Activated T-helper 1 cell treated with anti-CD3 and anti-CD28 coated beads, Interleukin-12 subunit alpha, Interleukin-12 subunit beta, Interleukin-2, Interleukin-4 antibody, amounts not matched to agents 30 ng/mL and 10 ng/mL and 1 ng/mL, durations not matched to agents 14 hours and 24 hours and 36 hours (primary cell): ENCODE measurements around the gene SH3RF3. TPM values are rescaled to one million over a fixed set of nuclear protein-coding genes. Genes with fewer than 3 reads are reported as not detected.

Source experiments
- DNase-seq: peaks from one replicate; pipeline ENCODE4 v3.0.0; 2021; ENCODE audit warnings: low spot score
- H3K27ac Mint-ChIP-seq: one replicate; pipeline ENCODE4 v1.8.0; 2021; ENCODE audit warnings: mild to moderate bottlenecking, mixed read lengths
- H3K27me3 Mint-ChIP-seq: one replicate; pipeline ENCODE4 v1.8.0; 2022; ENCODE audit warnings: mild to moderate bottlenecking, moderate library complexity, mixed read lengths; ENCODE audit not compliant: insufficient read depth
- H3K36me3 Mint-ChIP-seq: one replicate; pipeline ENCODE4 v1.8.0; 2021; ENCODE audit warnings: low read depth, mixed read lengths
- H3K4me1 Mint-ChIP-seq: one replicate; pipeline ENCODE4 v1.8.0; 2021; ENCODE audit warnings: low read depth, mixed read lengths
- H3K4me3 Mint-ChIP-seq: one replicate; pipeline ENCODE4 v1.8.0; 2021; ENCODE audit warnings: mild to moderate bottlenecking, moderate library complexity, mixed read lengths
- H3K9me3 Mint-ChIP-seq: one replicate; pipeline ENCODE4 v1.8.0; 2021; ENCODE audit warnings: mixed read lengths
- intact Hi-C: fragments of 100-400 bp; cut with micrococcal nuclease; formaldehyde crosslinking; loops from one replicate; pipeline ENCODE4 v1.15.1; 2024
- total RNA-seq: library from RNA; stranded (reverse); gene quantifications from 2 replicates; pipeline ENCODE4 v1.2.3, GENCODE V29; 2022

SH3RF3 gene
- total RNA-seq, result 0.39 and 0.54 TPM in 2 replicates

- no peak within 1 kb of the TSS for H3K27ac Mint-ChIP-seq
- intact Hi-C loops, result loop anchor here (1.0 to 5.0 kb wide), 6 partner anchors 86 to 382 kb away; no protein-coding TSS in a partner anchor
- H3K9me3 Mint-ChIP-seq, result no peaks in the 10 kb centered on the region
- H3K4me3 Mint-ChIP-seq, result peak within 1 kb of the TSS; percentile 82
- peaks cover 51% of the 10 kb centered on the region for H3K27me3 Mint-ChIP-seq
- DNase-seq, result no peak
- H3K36me3 Mint-ChIP-seq, result no peaks in the 10 kb centered on the region
- H3K4me1 Mint-ChIP-seq, result peaks cover 22% of the 10 kb centered on the region
Measured at GRCh38 chr2:109128616-109129355, at the start of gene SH3RF3. TSS of gene SH3RF3 (plus strand) at chr2:109129205.

- H3K4me3 Mint-ChIP-seq, result no peak overlapping the region
Measured at GRCh38 chr2:109079590-109079989, 49.4 kb upstream of the SH3RF3 start.

GRCh38 chr2:109080109-109080508, 48.9 kb upstream of the SH3RF3 start:
- DNase-seq, result no peak
- Mint-ChIP-seq H3K9me3 (no peaks in the 10 kb centered on the region), H3K4me1 (no peaks in the 10 kb centered on the region), H3K27ac (no peak overlapping the region), H3K4me3 (no peak overlapping the region), H3K36me3 (no peaks in the 10 kb centered on the region), H3K27me3 (peaks cover 9% of the 10 kb centered on the region)
- intact Hi-C loops, result no loop called here

More at GRCh38 chr2:109079590-109079989, 49.4 kb upstream of the SH3RF3 start:
- Mint-ChIP-seq H3K36me3 (no peaks in the 10 kb centered on the region), H3K27ac (no peak overlapping the region), H3K9me3 (no peaks in the 10 kb centered on the region), H3K4me1 (no peaks in the 10 kb centered on the region), H3K27me3 (peaks cover 9% of the 10 kb centered on the region)
- DNase-seq, result no peak
- intact Hi-C loops, result no loop called here

- no peaks in the 10 kb centered on the region for H3K4me1 Mint-ChIP-seq
Measured at GRCh38 chr2:109080757-109081156, 48.2 kb upstream of the SH3RF3 start.

GRCh38 chr2:109081374-109081773, 47.6 kb upstream of the SH3RF3 start:
- Mint-ChIP-seq H3K27ac (no peak overlapping the region), H3K9me3 (peaks cover 4% of the 10 kb centered on the region), H3K4me3 (no peak overlapping the region), H3K4me1 (no peaks in the 10 kb centered on the region), H3K27me3 (peaks cover 9% of the 10 kb centered on the region), H3K36me3 (no peaks in the 10 kb centered on the region)
- intact Hi-C loops, result no loop called here
- no peak for DNase-seq

More at GRCh38 chr2:109080757-109081156, 48.2 kb upstream of the SH3RF3 start:
- intact Hi-C loops, result no loop called here
- Mint-ChIP-seq H3K27me3 (peaks cover 9% of the 10 kb centered on the region), H3K36me3 (no peaks in the 10 kb centered on the region), H3K9me3 (no peaks in the 10 kb centered on the region), H3K4me3 (no peak overlapping the region), H3K27ac (no peak overlapping the region)
- no peak for DNase-seq

GRCh38 chr2:109083771-109084170, 45.2 kb upstream of the SH3RF3 start:
- Mint-ChIP-seq H3K27me3 (peaks cover 5% of the 10 kb centered on the region), H3K4me3 (no peak overlapping the region), H3K4me1 (no peaks in the 10 kb centered on the region), H3K36me3 (no peaks in the 10 kb centered on the region), H3K27ac (no peak overlapping the region), H3K9me3 (peaks cover 4% of the 10 kb centered on the region)
- DNase-seq, result no peak
- intact Hi-C loops, result no loop called here

GRCh38 chr2:109084341-109084740, 44.7 kb upstream of the SH3RF3 start:
- intact Hi-C loops, result no loop called here
- Mint-ChIP-seq H3K27me3 (peaks cover 5% of the 10 kb centered on the region), H3K4me1 (no peaks in the 10 kb centered on the region), H3K36me3 (no peaks in the 10 kb centered on the region), H3K4me3 (no peak overlapping the region), H3K27ac (no peak overlapping the region), H3K9me3 (peaks cover 4% of the 10 kb centered on the region)
- DNase-seq, result no peak

- Mint-ChIP-seq H3K9me3 (peaks cover 4% of the 10 kb centered on the region), H3K4me1 (no peaks in the 10 kb centered on the region), H3K4me3 (no peak overlapping the region), H3K27me3 (no peaks in the 10 kb centered on the region), H3K27ac (no peak overlapping the region), H3K36me3 (no peaks in the 10 kb centered on the region)
- DNase-seq, result no peak
- intact Hi-C loops, result no loop called here
Measured at GRCh38 chr2:109085912-109086742, 42.9 kb upstream of the SH3RF3 start.

- Mint-ChIP-seq H3K27ac (no peak overlapping the region), H3K4me1 (no peaks in the 10 kb centered on the region), H3K36me3 (no peaks in the 10 kb centered on the region), H3K27me3 (no peaks in the 10 kb centered on the region), H3K4me3 (no peak overlapping the region), H3K9me3 (peaks cover 4% of the 10 kb centered on the region)
- no peak for DNase-seq
- intact Hi-C loops, result no loop called here
Measured at GRCh38 chr2:109086743-109087020, 42.3 kb upstream of the SH3RF3 start.

GRCh38 chr2:109087055-109087663, 41.8 kb upstream of the SH3RF3 start:
- Mint-ChIP-seq H3K9me3 (peaks cover 4% of the 10 kb centered on the region), H3K27me3 (no peaks in the 10 kb centered on the region), H3K36me3 (no peaks in the 10 kb centered on the region), H3K4me3 (no peak overlapping the region), H3K4me1 (no peaks in the 10 kb centered on the region), H3K27ac (no peak overlapping the region)
- intact Hi-C loops, result no loop called here
- no peak for DNase-seq

- Mint-ChIP-seq H3K4me3 (no peak overlapping the region), H3K27me3 (peaks cover 3% of the 10 kb centered on the region), H3K27ac (no peak overlapping the region), H3K36me3 (no peaks in the 10 kb centered on the region), H3K4me1 (no peaks in the 10 kb centered on the region), H3K9me3 (peaks cover 8% of the 10 kb centered on the region)
- intact Hi-C loops, result no loop called here
- DNase-seq, result no peak
Measured at GRCh38 chr2:109089602-109090300, 39.3 kb upstream of the SH3RF3 start.

GRCh38 chr2:109091526-109091925, 37.5 kb upstream of the SH3RF3 start:
- H3K4me3 Mint-ChIP-seq, result no peak overlapping the region
- no peak overlapping the region for H3K27ac Mint-ChIP-seq
- no peaks in the 10 kb centered on the region for H3K36me3 Mint-ChIP-seq

More at GRCh38 chr2:109091526-109091925, 37.5 kb upstream of the SH3RF3 start:
- intact Hi-C loops, result no loop called here
- Mint-ChIP-seq H3K4me1 (no peaks in the 10 kb centered on the region), H3K9me3 (peaks cover 10% of the 10 kb centered on the region), H3K27me3 (peaks cover 3% of the 10 kb centered on the region)
- no peak for DNase-seq
